Stimulated activated naive B cell treated with anti-CD40 and anti-IgM and Interleukin-4, amounts not matched to agents 10 μg/mL and 1 μg/mL and 100 μg/mL, for 72 hours (primary cell): ENCODE results near the gene CFAP58.

Source experiments
- ATAC-seq, 2 donors: fragments of 150-1000 bp; cut with Tn5 transposase; replicated peaks; 2 replicates each; pipeline ENCODE4 v1.10.0; 2021; ENCODE audit warnings: moderate library complexity in 1 of 2
- DNase-seq: peaks from one replicate; pipeline ENCODE4 v3.0.0; 2021
- H3K27ac Mint-ChIP-seq: one replicate; pipeline ENCODE4 v1.8.0; 2022; ENCODE audit warnings: mild to moderate bottlenecking, mixed read lengths
- H3K27me3 Mint-ChIP-seq, 2 donors: one replicate each; pipeline ENCODE4 v1.8.0; 2022; ENCODE audit warnings: mixed read lengths in 2 of 2
- H3K36me3 Mint-ChIP-seq, 2 donors: one replicate each; pipeline ENCODE4 v1.8.0; 2022; ENCODE audit warnings: mixed read lengths in 2 of 2, mild to moderate bottlenecking in 1 of 2
- H3K4me1 Mint-ChIP-seq, 2 donors: one replicate each; pipeline ENCODE4 v1.8.0; 2022; ENCODE audit warnings: mixed read lengths in 2 of 2, mild to moderate bottlenecking in 1 of 2
- H3K4me3 Mint-ChIP-seq, 2 donors: one replicate each; pipeline ENCODE4 v1.8.0; 2022; ENCODE audit warnings: mild to moderate bottlenecking in 2 of 2, mixed read lengths in 2 of 2, moderate library complexity in 1 of 2
- H3K9me3 Mint-ChIP-seq, 2 donors: one replicate each; pipeline ENCODE4 v1.8.0; 2022; ENCODE audit warnings: mixed read lengths in 2 of 2, mild to moderate bottlenecking in 1 of 2

CFAP58 gene

GRCh38 chr10:104350127-104350635 lies 3.5 kb upstream of the CFAP58 start:
- ATAC-seq = peak; percentile 64 to 69

GRCh38 chr10:104351061-104351702 lies 2.5 kb upstream of the CFAP58 start:
- Mint-ChIP-seq H3K4me3 (peak overlapping the region; percentile 49 to 60), H3K36me3 (no peaks in the 10 kb centered on the region), H3K4me1 (peaks cover 0 to 22% of the 10 kb centered on the region in 2 donors), H3K27ac (peak overlapping the region; percentile 89), H3K27me3 (no peaks in the 10 kb centered on the region), H3K9me3 (peaks cover 0 to 2% of the 10 kb centered on the region in 2 donors)
- DNase-seq (no peak), ATAC-seq (peak; percentile 55 to 61)

More at GRCh38 chr10:104350127-104350635, 3.5 kb upstream of the CFAP58 start:
- Mint-ChIP-seq H3K27me3 (no peaks in the 10 kb centered on the region), H3K36me3 (no peaks in the 10 kb centered on the region), H3K4me1 (peaks cover 9 to 27% of the 10 kb centered on the region in 2 donors), H3K4me3 (no peak overlapping the region), H3K9me3 (peaks cover 3 to 5% of the 10 kb centered on the region in 2 donors), H3K27ac (no peak overlapping the region)
- DNase-seq = no peak

GRCh38 chr10:104351919-104352318 lies 1.7 kb upstream of the CFAP58 start:
- Mint-ChIP-seq H3K4me3 (peak overlapping the region in 1 of 2 donors; percentile 10), H3K36me3 (no peaks in the 10 kb centered on the region), H3K4me1 (peaks cover 0 to 22% of the 10 kb centered on the region in 2 donors), H3K27me3 (no peaks in the 10 kb centered on the region), H3K27ac (peak overlapping the region; percentile 17), H3K9me3 (peaks cover 0 to 2% of the 10 kb centered on the region in 2 donors)
- ATAC-seq (no peak), DNase-seq (no peak)

- peaks cover 21 to 23% of the 10 kb centered on the region in 2 donors for H3K27me3 Mint-ChIP-seq
- no peaks in the 10 kb centered on the region for H3K36me3 Mint-ChIP-seq
- H3K9me3 Mint-ChIP-seq = peaks cover 0 to 3% of the 10 kb centered on the region in 2 donors
- DNase-seq (no peak), ATAC-seq (no peak)
- H3K27ac Mint-ChIP-seq = no peak overlapping the region
- no peaks in the 10 kb centered on the region for H3K4me1 Mint-ChIP-seq
- H3K4me3 Mint-ChIP-seq = no peak overlapping the region
These were observed 6.2 kb downstream of the CFAP58 start for GRCh38 chr10:104359811-104360210.

GRCh38 chr10:104367904-104368303 lies 14.3 kb downstream of the CFAP58 start:
- Mint-ChIP-seq H3K27ac (no peak overlapping the region), H3K9me3 (no peaks in the 10 kb centered on the region), H3K36me3 (peaks cover 0 to 2% of the 10 kb centered on the region in 2 donors), H3K4me1 (no peaks in the 10 kb centered on the region), H3K4me3 (no peak overlapping the region), H3K27me3 (peaks cover 12 to 27% of the 10 kb centered on the region in 2 donors)
- no peak for DNase-seq
- no peak for ATAC-seq

GRCh38 chr10:104368381-104368780 lies 14.7 kb downstream of the CFAP58 start:
- H3K9me3 Mint-ChIP-seq = no peaks in the 10 kb centered on the region
- H3K27ac Mint-ChIP-seq = no peak overlapping the region
- ATAC-seq = no peak
- peaks cover 0 to 2% of the 10 kb centered on the region in 2 donors for H3K36me3 Mint-ChIP-seq
- H3K4me3 Mint-ChIP-seq = no peak overlapping the region
- no peaks in the 10 kb centered on the region for H3K4me1 Mint-ChIP-seq
- DNase-seq = no peak
- peaks cover 9 to 22% of the 10 kb centered on the region in 2 donors for H3K27me3 Mint-ChIP-seq

- Mint-ChIP-seq H3K9me3 (no peaks in the 10 kb centered on the region), H3K27me3 (peaks cover 10 to 12% of the 10 kb centered on the region in 2 donors), H3K4me1 (no peaks in the 10 kb centered on the region), H3K36me3 (peaks cover 0 to 2% of the 10 kb centered on the region in 2 donors), H3K4me3 (no peak overlapping the region), H3K27ac (no peak overlapping the region)
- DNase-seq = no peak
- ATAC-seq = no peak
These were observed 18.1 kb downstream of the CFAP58 start for GRCh38 chr10:104371753-104372152.

- DNase-seq = no peak
- Mint-ChIP-seq H3K27me3 (peaks cover 10 to 12% of the 10 kb centered on the region in 2 donors), H3K9me3 (no peaks in the 10 kb centered on the region), H3K4me3 (no peak overlapping the region), H3K27ac (no peak overlapping the region), H3K4me1 (no peaks in the 10 kb centered on the region), H3K36me3 (peaks cover 0 to 2% of the 10 kb centered on the region in 2 donors)
- no peak for ATAC-seq
These were observed 21.0 kb downstream of the CFAP58 start for GRCh38 chr10:104374591-104374990.

GRCh38 chr10:104376784-104377300 lies 23.2 kb downstream of the CFAP58 start:
- Mint-ChIP-seq H3K27me3 (peaks cover 17 to 21% of the 10 kb centered on the region in 2 donors), H3K36me3 (no peaks in the 10 kb centered on the region), H3K27ac (no peak overlapping the region), H3K4me3 (no peak overlapping the region), H3K9me3 (no peaks in the 10 kb centered on the region), H3K4me1 (no peaks in the 10 kb centered on the region)
- ATAC-seq = no peak
- no peak for DNase-seq

GRCh38 chr10:104380336-104380735 lies 26.7 kb downstream of the CFAP58 start:
- Mint-ChIP-seq H3K36me3 (no peaks in the 10 kb centered on the region), H3K4me3 (no peak overlapping the region), H3K27ac (no peak overlapping the region), H3K9me3 (no peaks in the 10 kb centered on the region), H3K27me3 (peaks cover 23 to 38% of the 10 kb centered on the region in 2 donors), H3K4me1 (no peaks in the 10 kb centered on the region)
- ATAC-seq (no peak), DNase-seq (no peak)

GRCh38 chr10:104387130-104387888 lies 33.7 kb downstream of the CFAP58 start:
- peak in 1 of 2 donors; percentile 52 for ATAC-seq
- Mint-ChIP-seq H3K4me1 (peaks cover 5 to 9% of the 10 kb centered on the region in 2 donors), H3K27ac (no peak overlapping the region)

GRCh38 chr10:104388830-104389229 lies 35.2 kb downstream of the CFAP58 start:
- Mint-ChIP-seq H3K9me3 (no peaks in the 10 kb centered on the region), H3K27me3 (peaks cover 33 to 40% of the 10 kb centered on the region in 2 donors), H3K36me3 (no peaks in the 10 kb centered on the region), H3K4me1 (peaks cover 5 to 9% of the 10 kb centered on the region in 2 donors), H3K4me3 (no peak overlapping the region), H3K27ac (no peak overlapping the region)
- ATAC-seq (no peak), DNase-seq (no peak)

More at GRCh38 chr10:104387130-104387888, 33.7 kb downstream of the CFAP58 start:
- Mint-ChIP-seq H3K27me3 (peaks cover 26 to 34% of the 10 kb centered on the region in 2 donors), H3K9me3 (no peaks in the 10 kb centered on the region), H3K4me3 (no peak overlapping the region), H3K36me3 (no peaks in the 10 kb centered on the region)
- DNase-seq = no peak

- H3K27me3 Mint-ChIP-seq = peaks cover 24 to 43% of the 10 kb centered on the region in 2 donors
- H3K4me1 Mint-ChIP-seq = peaks cover 5 to 9% of the 10 kb centered on the region in 2 donors
- no peak overlapping the region for H3K4me3 Mint-ChIP-seq
- ATAC-seq = no peak
- H3K27ac Mint-ChIP-seq = no peak overlapping the region
- no peak for DNase-seq
- H3K9me3 Mint-ChIP-seq = no peaks in the 10 kb centered on the region
- no peaks in the 10 kb centered on the region for H3K36me3 Mint-ChIP-seq
These were observed 37.7 kb downstream of the CFAP58 start for GRCh38 chr10:104391150-104391968.

- ATAC-seq = no peak
- peaks cover 24 to 43% of the 10 kb centered on the region in 2 donors for H3K27me3 Mint-ChIP-seq
These were observed 38.3 kb downstream of the CFAP58 start for GRCh38 chr10:104391969-104392296.

More at GRCh38 chr10:104391969-104392296, 38.3 kb downstream of the CFAP58 start:
- H3K27ac Mint-ChIP-seq = no peak overlapping the region
- H3K9me3 Mint-ChIP-seq = no peaks in the 10 kb centered on the region
- no peak overlapping the region for H3K4me3 Mint-ChIP-seq
- H3K36me3 Mint-ChIP-seq = no peaks in the 10 kb centered on the region
- peaks cover 5 to 9% of the 10 kb centered on the region in 2 donors for H3K4me1 Mint-ChIP-seq
- DNase-seq = no peak
